Measurements from ENCODE around the gene DNAJC1. TPM values are rescaled to one million over a fixed set of nuclear protein-coding genes. Genes with fewer than 3 reads are reported as not detected.

Gene DNAJC1
- total RNA-seq, 1 experiment from 2014 or later, result 13.2 TPM

GRCh38 chr10:22027364-22028238, 24.1 kb upstream of the DNAJC1 start:
- no peak overlapping the region for H3K27ac Mint-ChIP-seq
- CTCF ChIA-PET, result no interaction called here
- no peaks in the 10 kb centered on the region; the same call in 1 of the 2 replicates for H3K4me1 Mint-ChIP-seq
- POLR2A ChIA-PET, result no interaction called here
- no peaks in the 10 kb centered on the region; the same call in 1 of the 2 replicates for H3K27me3 Mint-ChIP-seq (ENCODE audit: low read depth)
- H3K36me3 Mint-ChIP-seq, result peaks cover 4% of the 10 kb centered on the region
- DNase-seq (ENCODE audit: low spot score), result no peak
- TF ChIP-seq PRDM15 (CRISPR knock-in tag; IDR thresholded peaks at IDR 0.05) (no peak), IRF1 (CRISPR knock-in tag; IDR thresholded peaks at IDR 0.05) (no peak), ZNF532 (CRISPR knock-in tag; IDR thresholded peaks at IDR 0.05; ENCODE audit: borderline replicate concordance) (no peak), ELF4 (CRISPR knock-in tag; IDR thresholded peaks at IDR 0.05; ENCODE audit: low read depth) (no peak), JAZF1 (CRISPR knock-in tag; IDR thresholded peaks at IDR 0.05) (no peak), CREM (CRISPR knock-in tag; IDR thresholded peaks at IDR 0.05) (no peak), NR1H2 (CRISPR knock-in tag; IDR thresholded peaks at IDR 0.05) (no peak), ZNF281 (CRISPR knock-in tag; IDR thresholded peaks at IDR 0.05) (no peak), OVOL2 (CRISPR knock-in tag; IDR thresholded peaks at IDR 0.05; ENCODE audit: borderline replicate concordance) (no peak), E2F5 (CRISPR knock-in tag; IDR thresholded peaks at IDR 0.05) (no peak), ZNF232 (CRISPR knock-in tag; IDR thresholded peaks at IDR 0.05) (no peak), EMX1 (CRISPR knock-in tag; IDR thresholded peaks at IDR 0.05) (no peak), NR3C1 (CRISPR knock-in tag; conservative IDR thresholded peaks at IDR 0.05; ENCODE audit: low read depth) (no peak), ZMAT4 (CRISPR knock-in tag; IDR thresholded peaks at IDR 0.05) (no peak), PREB (CRISPR knock-in tag; IDR thresholded peaks at IDR 0.05; ENCODE audit: borderline replicate concordance) (no peak), ZBTB43 (CRISPR knock-in tag; IDR thresholded peaks at IDR 0.05) (no peak), ZNF512 (CRISPR knock-in tag; IDR thresholded peaks at IDR 0.05; ENCODE audit: borderline replicate concordance) (no peak), FOXP1 (CRISPR knock-in tag; IDR thresholded peaks at IDR 0.05; ENCODE audit: borderline replicate concordance) (no peak)
- peaks cover 47% of the 10 kb centered on the region for H3K9me3 Mint-ChIP-seq
- ATAC-seq, result no peak
- H3K4me3 Mint-ChIP-seq, result no peak overlapping the region

All from WTC11 (cell line).